SK-N-SH treated with all-trans-retinoic acid at 6 μM for 48 hours (cell line): Measurements from ENCODE around the gene NOC4L.

Experiments used
- ARNTL ChIP-seq: fragments of 450-650 bp; formaldehyde crosslinking; IDR thresholded peaks from 2 replicates; pipeline ENCODE4 v1.5.0; 2020; ENCODE audit warnings: low read depth, mild to moderate bottlenecking, moderate library complexity, borderline replicate concordance
- BACH2 ChIP-seq: fragments of 250-450 bp; sonication (Bioruptor Pico); IDR thresholded peaks from 2 replicates; pipeline ENCODE4 v1.9.0; 2021; ENCODE audit warnings: mild to moderate bottlenecking, borderline replicate concordance
- CREB5 ChIP-seq: fragments of 250-450 bp; sonication (Bioruptor Pico); IDR thresholded peaks from 2 replicates; pipeline ENCODE4 v1.5.1; 2020; ENCODE audit warnings: low read depth, mild to moderate bottlenecking, moderate library complexity
- ESRRG ChIP-seq: fragments of 250-450 bp; sonication (Bioruptor Pico); IDR thresholded peaks from 2 replicates; pipeline ENCODE4 v1.6.1; 2021; ENCODE audit warnings: mild to moderate bottlenecking
- OSR1 ChIP-seq: fragments of 250-450 bp; sonication (Bioruptor Pico); IDR thresholded peaks from 2 replicates; pipeline ENCODE4 v1.8.0; 2022; ENCODE audit warnings: moderate library complexity, mild to moderate bottlenecking, inconsistent platforms
- PATZ1 ChIP-seq: fragments of 250-450 bp; sonication (Bioruptor Pico); IDR thresholded peaks from 2 replicates; pipeline ENCODE4 v1.8.0; 2020; ENCODE audit warnings: mild to moderate bottlenecking, moderate library complexity, borderline replicate concordance
- POU6F1 ChIP-seq: fragments of 250-450 bp; sonication (Bioruptor Pico); IDR thresholded peaks from 2 replicates; pipeline ENCODE4 v1.8.0; 2021; ENCODE audit warnings: low read depth, mild to moderate bottlenecking, moderate library complexity, borderline replicate concordance
- PPARA ChIP-seq: fragments of 250-450 bp; sonication (Bioruptor Pico); IDR thresholded peaks from 2 replicates; pipeline ENCODE4 v1.5.0; 2020; ENCODE audit warnings: mild to moderate bottlenecking, borderline replicate concordance
- RARB ChIP-seq: fragments of 250-450 bp; sonication (Bioruptor Pico); IDR thresholded peaks from 2 replicates; pipeline ENCODE4 v1.8.0; 2021; ENCODE audit warnings: mild to moderate bottlenecking, moderate library complexity
- SNAI2 ChIP-seq: fragments of 250-450 bp; sonication (Bioruptor Pico); IDR thresholded peaks from 2 replicates; pipeline ENCODE4 v1.5.0; 2020; ENCODE audit warnings: mild to moderate bottlenecking, moderate library complexity
- TCF4 ChIP-seq: fragments of 250-450 bp; sonication (Bioruptor Pico); IDR thresholded peaks from 2 replicates; pipeline ENCODE4 v1.8.0; 2021; ENCODE audit warnings: mild to moderate bottlenecking, moderate library complexity, borderline replicate concordance
- ZC3H10 ChIP-seq: fragments of 250-450 bp; sonication (Bioruptor Pico); IDR thresholded peaks from 2 replicates; pipeline ENCODE4 v1.5.1; 2021; ENCODE audit warnings: mild to moderate bottlenecking, moderate library complexity
- ZNF8 ChIP-seq: fragments of 450-650 bp; formaldehyde crosslinking; IDR thresholded peaks from 2 replicates; pipeline ENCODE4 v1.5.0; 2020; ENCODE audit warnings: mild to moderate bottlenecking, moderate library complexity

DNA sequence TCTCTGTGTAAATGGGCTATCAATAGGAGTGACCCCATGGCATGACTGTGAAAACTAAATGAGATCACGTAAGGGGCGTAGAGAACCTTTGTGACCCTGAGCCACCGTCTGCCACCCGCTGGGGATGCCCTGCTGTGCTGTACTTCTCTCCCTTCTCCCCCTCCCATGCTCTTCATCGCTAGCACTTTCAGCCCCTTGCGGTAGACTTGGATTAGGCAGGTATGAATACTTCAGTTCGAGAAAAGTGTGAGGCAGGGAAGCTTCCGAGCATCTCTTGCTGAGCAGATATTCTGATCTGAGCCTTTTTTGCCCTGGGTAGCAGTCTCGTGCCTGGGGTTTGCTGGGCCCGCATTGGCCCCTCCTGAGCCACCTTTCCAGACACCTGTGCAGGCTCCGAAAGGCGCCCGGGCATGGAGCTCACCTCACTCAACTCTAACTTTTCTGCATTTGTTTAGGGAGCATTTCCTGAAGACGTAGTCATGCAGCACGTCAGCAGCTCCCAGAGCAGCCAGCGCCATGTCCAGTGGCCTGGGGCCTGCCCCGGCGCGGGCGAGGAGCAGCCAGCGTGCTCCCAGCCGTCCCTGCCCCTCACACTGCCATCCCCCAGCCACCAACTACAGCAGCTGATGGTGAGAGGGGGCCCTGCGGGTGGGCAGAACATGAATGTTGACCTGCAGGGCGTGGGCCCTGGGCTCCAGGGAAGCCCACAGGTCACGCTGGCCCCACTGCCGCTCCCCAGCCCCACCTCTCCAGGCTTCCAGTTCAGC lies 40.5 kb upstream of the NOC4L start:
- no peak for TF ChIP-seq PATZ1 (CRISPR knock-in tag)
- no peak for TF ChIP-seq ARNTL
- no peak for TF ChIP-seq ZNF8 (CRISPR knock-in tag)
- TF ChIP-seq TCF4 (CRISPR knock-in tag): no peak
- no peak for TF ChIP-seq SNAI2 (CRISPR knock-in tag)
- no peak for TF ChIP-seq OSR1 (CRISPR knock-in tag)
- no peak for TF ChIP-seq ESRRG (CRISPR knock-in tag)
- TF ChIP-seq ZC3H10 (CRISPR knock-in tag): no peak
- TF ChIP-seq PPARA (CRISPR knock-in tag): no peak
- TF ChIP-seq RARB (CRISPR knock-in tag): no peak
- no peak for TF ChIP-seq POU6F1
- TF ChIP-seq CREB5 (CRISPR knock-in tag): no peak
- no peak for TF ChIP-seq BACH2
